ENCODE results near the gene SNN. TPM values are rescaled to one million over a fixed set of nuclear protein-coding genes. Genes with fewer than 3 reads are reported as not detected.

SNN gene
- total RNA-seq, 1 donor from 2014 or later: 80.6 TPM

DNA sequence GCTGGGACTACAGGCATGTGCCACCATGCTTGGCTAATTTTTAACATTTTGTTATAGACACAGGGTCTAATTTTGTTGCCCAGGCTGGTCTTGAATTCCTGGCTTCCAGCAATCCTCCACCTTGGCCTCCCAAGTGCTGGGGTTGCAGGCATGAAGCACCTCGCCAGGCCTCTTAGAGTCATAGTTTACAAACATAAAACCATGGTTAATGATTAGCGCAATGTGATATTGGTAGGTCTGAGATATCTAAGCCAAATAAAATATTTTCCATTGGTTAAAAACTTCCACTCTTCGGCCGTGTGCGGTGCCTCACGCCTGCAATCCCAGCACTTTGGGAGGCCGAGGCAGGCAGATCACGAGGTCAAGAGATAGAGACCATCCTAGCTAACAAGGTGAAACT lies 57.8 kb downstream of the SNN start:
- Mint-ChIP-seq H3K9me3 (ENCODE audit: low read depth) (no peaks in the 10 kb centered on the region), H3K4me1 (ENCODE audit: low read depth) (peaks cover 7% of the 10 kb centered on the region), H3K27ac (no peak overlapping the region), H3K27me3 (no peaks in the 10 kb centered on the region), H3K4me3 (ENCODE audit: low read depth) (no peak overlapping the region), H3K36me3 (ENCODE audit: insufficient read depth) (peaks cover 31% of the 10 kb centered on the region)
- TF ChIP-seq, protein P1, sequence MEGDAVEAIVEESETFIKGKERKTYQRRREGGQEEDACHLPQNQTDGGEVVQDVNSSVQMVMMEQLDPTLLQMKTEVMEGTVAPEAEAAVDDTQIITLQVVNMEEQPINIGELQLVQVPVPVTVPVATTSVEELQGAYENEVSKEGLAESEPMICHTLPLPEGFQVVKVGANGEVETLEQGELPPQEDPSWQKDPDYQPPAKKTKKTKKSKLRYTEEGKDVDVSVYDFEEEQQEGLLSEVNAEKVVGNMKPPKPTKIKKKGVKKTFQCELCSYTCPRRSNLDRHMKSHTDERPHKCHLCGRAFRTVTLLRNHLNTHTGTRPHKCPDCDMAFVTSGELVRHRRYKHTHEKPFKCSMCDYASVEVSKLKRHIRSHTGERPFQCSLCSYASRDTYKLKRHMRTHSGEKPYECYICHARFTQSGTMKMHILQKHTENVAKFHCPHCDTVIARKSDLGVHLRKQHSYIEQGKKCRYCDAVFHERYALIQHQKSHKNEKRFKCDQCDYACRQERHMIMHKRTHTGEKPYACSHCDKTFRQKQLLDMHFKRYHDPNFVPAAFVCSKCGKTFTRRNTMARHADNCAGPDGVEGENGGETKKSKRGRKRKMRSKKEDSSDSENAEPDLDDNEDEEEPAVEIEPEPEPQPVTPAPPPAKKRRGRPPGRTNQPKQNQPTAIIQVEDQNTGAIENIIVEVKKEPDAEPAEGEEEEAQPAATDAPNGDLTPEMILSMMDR (IDR thresholded peaks at IDR 0.05; ENCODE audit: unreplicated experiment): no peak
- DNase-seq (ENCODE audit: low spot score, unreplicated experiment): no peak

DNA sequence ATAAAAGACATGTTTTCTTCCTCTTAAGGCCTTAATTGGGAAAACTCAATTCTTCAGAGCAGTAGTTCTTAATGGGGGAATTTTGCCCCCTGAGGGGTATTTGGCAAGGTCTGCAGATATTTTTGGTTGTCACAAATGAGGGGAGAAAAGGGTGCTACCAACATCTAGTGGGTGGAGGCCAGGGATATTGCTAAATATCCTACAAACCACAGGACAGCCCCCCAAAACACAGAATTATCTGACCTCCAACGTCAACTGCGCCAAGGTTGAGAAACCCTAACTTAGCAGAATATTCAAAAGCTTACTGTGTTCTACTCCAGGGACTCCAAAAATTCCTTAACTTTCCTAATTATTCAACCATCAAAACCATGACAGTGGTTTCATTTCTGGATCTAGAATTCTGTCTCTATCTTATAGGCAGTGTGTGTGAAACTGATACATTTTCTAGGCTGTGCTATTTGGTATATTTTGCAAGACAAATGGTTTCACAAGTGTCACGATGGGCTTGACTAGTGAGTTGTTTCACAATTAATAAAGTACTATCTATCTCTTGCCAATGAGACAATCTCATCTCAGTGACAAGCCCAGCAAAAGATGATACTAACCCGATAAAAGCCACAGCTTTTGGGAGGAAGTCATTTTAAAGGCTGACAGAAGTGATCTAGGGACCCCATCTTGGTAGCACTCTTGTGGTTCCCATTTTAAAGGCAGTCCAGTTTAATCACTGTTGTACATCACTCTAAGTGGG lies 59.7 kb downstream of the SNN start:
- TF ChIP-seq, protein P1 (IDR thresholded peaks at IDR 0.05; ENCODE audit: unreplicated experiment): no peak
- Mint-ChIP-seq H3K4me3 (ENCODE audit: low read depth) (no peak overlapping the region), H3K36me3 (ENCODE audit: insufficient read depth) (peaks cover 26% of the 10 kb centered on the region), H3K9me3 (ENCODE audit: low read depth) (no peaks in the 10 kb centered on the region), H3K4me1 (ENCODE audit: low read depth) (peaks cover 12% of the 10 kb centered on the region), H3K27me3 (no peaks in the 10 kb centered on the region), H3K27ac (no peak overlapping the region)
- no peak for DNase-seq (ENCODE audit: low spot score, unreplicated experiment)

Other genes with a start within 250 kb of the SNN start
- 47.6 and 48.6 TPM in 2 replicates for gene LITAF, start 81.5 kb upstream of the SNN start, total RNA-seq
- 24.9 and 30.8 TPM in 2 replicates for gene TXNDC11, start 74.4 kb downstream of the SNN start, total RNA-seq
- gene ZC3H7A, start 128.8 kb downstream of the SNN start, total RNA-seq: 63.9 and 68.7 TPM in 2 replicates
- gene RSL1D1, start 183.1 kb downstream of the SNN start, total RNA-seq: 133 and 139 TPM in 2 replicates
- 89.9 and 92.5 TPM in 2 replicates for gene GSPT1, start 247.5 kb downstream of the SNN start, total RNA-seq